Testis (tissue), 2 donors: Measurements from ENCODE around the gene CACNG3.

Experiments used
- CTCF ChIP-seq, 3 experiments: fragments of 450-650 bp in 2 of 3; fragments of 200-600 bp in 1 of 3; sonication (generic) in 1 of 3; IDR thresholded peaks; one replicate each; pipeline ENCODE4 v1.5.1; 2016 to 2019; ENCODE audit warnings: antibody characterized with exemption in 3 of 3, mild to moderate bottlenecking in 2 of 3, moderate library complexity in 1 of 3
- POLR2A ChIP-seq: fragments of 450-650 bp; IDR thresholded peaks from one replicate; pipeline ENCODE4 v1.6.1; 2017; ENCODE audit warnings: antibody characterized with exemption, mild to moderate bottlenecking, moderate library complexity

- TF ChIP-seq CTCF (IDR thresholded peaks at IDR 0.05): no peak
- TF ChIP-seq POLR2A: no peak
These were observed 92.6 kb downstream of the CACNG3 start for GRCh38 chr16:24348545-24349290.
